Skeletal muscle tissue (tissue), 2 donors: Measurements from ENCODE around the gene YPEL5. TPM values are rescaled to one million over a fixed set of nuclear protein-coding genes. Genes with fewer than 3 reads are reported as not detected.

Source experiments
- small RNA-seq: library from RNA; depleted of rRNA; stranded (forward); fragments of <200 nt; gene quantifications from one replicate; pipeline ENCODE3, GENCODE V24; 2014
- total RNA-seq: library from RNA; depleted of rRNA; stranded (reverse); fragments of >200 nt; gene quantifications from one replicate; pipeline ENCODE4 v1.2.3, GENCODE V29; 2014

Gene YPEL5
- total RNA-seq, 1 donor from 2014 or later: 64.7 TPM

Small RNA genes lying within 50 kb of the gene (small RNA-seq; reads per million reads assigned to genes)
- gene SNORA10B: not detected

Other genes with a start within 250 kb of the YPEL5 start
- gene ALK, start 225.4 kb upstream of the YPEL5 start, total RNA-seq: 0.52 TPM
- 41.2 TPM for gene LBH, start 84.5 kb downstream of the YPEL5 start, total RNA-seq